Stomach (tissue), 9 donors: ENCODE results near the gene LIMS2. TPM values are rescaled to one million over a fixed set of nuclear protein-coding genes. Genes with fewer than 3 reads are reported as not detected.

Experiments
- DNase-seq, 2 donors: peaks; one replicate each; pipeline versions ENCODE4 v3.0.0 to v3.0.0-alpha.2; 2013 to 2019
- H3K27ac ChIP-seq, 5 donors: fragments of 200-600 bp in 4 of 5; sonication (generic) in 4 of 5; one replicate each; pipeline ENCODE4 v1.5.1; 2013 to 2019; ENCODE audit warnings: mild to moderate bottlenecking in 1 of 5, moderate library complexity in 1 of 5
- H3K27me3 ChIP-seq, 3 donors: fragments of 200-600 bp; sonication (generic); one replicate each; pipeline ENCODE4 v1.5.1; 2017 to 2019; ENCODE audit warnings: mixed run types in 1 of 3
- H3K36me3 ChIP-seq, 4 donors: fragments of 200-600 bp; sonication (generic); 1 replicate in 3 of 4; 2 replicates in 1 of 4; pipeline ENCODE4 v1.5.1; 2016 to 2019
- H3K4me1 ChIP-seq, 4 donors: fragments of 200-600 bp; sonication (generic); one replicate each; pipeline ENCODE4 v1.5.1; 2016 to 2019
- H3K4me3 ChIP-seq, 4 donors: fragments of 200-600 bp; sonication (generic) in 3 of 4; one replicate each; pipeline ENCODE4 v1.5.1; 2016 to 2019; ENCODE audit warnings: mild to moderate bottlenecking in 1 of 4
- H3K9me3 ChIP-seq, 4 donors: fragments of 200-600 bp; sonication (generic); one replicate each; pipeline ENCODE4 v1.5.1; 2016 to 2019
- CTCF ChIP-seq, 7 experiments: fragments of 450-650 bp in 4 of 7; fragments of 200-600 bp in 3 of 7; sonication (generic) in 3 of 7; IDR thresholded peaks; one replicate each; pipeline ENCODE4 v1.5.1; 2016 to 2019; ENCODE audit warnings: antibody characterized with exemption in 7 of 7, control low read depth in 2 of 7, mild to moderate bottlenecking in 1 of 7
- EP300 ChIP-seq: sonication (generic); formaldehyde crosslinking; IDR thresholded peaks from one replicate; pipeline ENCODE4 v1.6.1; 2017; ENCODE audit warnings: antibody characterized with exemption
- POLR2A ChIP-seq, 4 donors: fragments of 450-650 bp; IDR thresholded peaks; one replicate each; pipeline ENCODE4 v1.6.1; 2016; ENCODE audit warnings: antibody characterized with exemption in 4 of 4, control low read depth in 2 of 4, mild to moderate bottlenecking in 1 of 4, moderate library complexity in 1 of 4
- POLR2AphosphoS5 ChIP-seq, 3 donors: sonication (generic); formaldehyde crosslinking; IDR thresholded peaks; one replicate each; pipeline ENCODE4 v1.6.1; 2016; ENCODE audit warnings: antibody characterized with exemption in 3 of 3
- whole genome bisulfite sequencing, 5 donors: extraction: QIAGEN DNeasy Blood & Tissue Kit in 3 of 5; methylation state at CpG; one replicate each; pipeline versions ENCODE4 v1.1.5 to v1.1.7; 2013 to 2018; 5-methylcytosine and 5-hydroxymethylcytosine counted together
- intact Hi-C: fragments of 100-400 bp; cut with DNase I; formaldehyde crosslinking; loops from one replicate; pipeline ENCODE4 v1.15.1; 2023; ENCODE audit warnings: low total_unique reads
- polyA plus RNA-seq, 3 donors: library from polyadenylated mRNA; stranded (reverse); fragments of 200-250 nt; gene quantifications; one replicate each; pipeline ENCODE4 v1.2.3, GENCODE V29; 2013
- total RNA-seq, 5 donors: library from RNA; depleted of rRNA; stranded (reverse); fragments of >200 nt; gene quantifications; one replicate each; pipeline versions ENCODE4 v1.1.0 to v1.2.3, GENCODE V29; 2014 to 2016
- donor health status: healthy with polysubstance abuse.
- donor health status: Bipolar disorder and iron deficiency.
- donor health status: healthy.

LIMS2 gene
- total and polyA plus RNA-seq, 8 donors, result 30.3 to 94.1 (median 59.5) TPM

GRCh38 chr2:127604986-127605385 lies 70.3 kb downstream of the LIMS2 start:
- 81 to 89% (median 88%) methylated on average over 8 of the region's 8 CpGs for WGBS, 5 donors
- H3K27me3 ChIP-seq, result peaks cover 0 to 5% (median 0%) of the 10 kb centered on the region in 3 donors
- H3K36me3 ChIP-seq, result no peaks in the 10 kb centered on the region
- intact Hi-C loops, result no loop called here
- no peak overlapping the region for H3K27ac ChIP-seq
- TF ChIP-seq EP300 (no peak), POLR2A (IDR thresholded peaks at IDR 0.05) (no peak), POLR2AphosphoS5 (IDR thresholded peaks at IDR 0.05) (no peak), CTCF (IDR thresholded peaks at IDR 0.05) (no peak)
- no peaks in the 10 kb centered on the region for H3K4me1 ChIP-seq
- H3K4me3 ChIP-seq, result no peak overlapping the region
- H3K9me3 ChIP-seq, result peaks cover 0 to 8% (median 3%) of the 10 kb centered on the region in 4 donors
- peak in 1 of 2 donors; percentile 7 for DNase-seq

DNA sequence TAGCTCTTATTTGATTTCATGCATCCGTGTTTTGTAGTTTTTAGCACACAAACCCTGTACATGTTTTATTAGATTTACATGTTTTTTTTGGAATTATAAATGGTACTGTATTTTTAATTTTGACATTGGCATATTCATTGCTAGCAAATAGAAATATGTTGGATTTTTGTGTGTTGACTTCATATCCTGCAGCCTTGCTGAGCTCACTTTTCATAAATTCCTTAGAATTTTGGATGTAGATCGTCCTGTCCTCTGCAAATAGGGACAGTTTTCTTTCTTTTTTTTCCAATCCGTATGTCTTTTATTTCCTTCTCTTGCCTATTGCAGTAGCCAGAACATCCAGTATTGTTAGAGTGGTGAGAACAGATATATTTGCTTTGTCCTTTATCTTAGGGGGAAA lies 76.1 kb downstream of the LIMS2 start:
- H3K9me3 ChIP-seq, result peaks cover 0 to 8% (median 3%) of the 10 kb centered on the region in 4 donors
- no peaks in the 10 kb centered on the region for H3K36me3 ChIP-seq
- H3K4me1 ChIP-seq, result no peaks in the 10 kb centered on the region
- no peak for DNase-seq
- 71 to 77% (median 74%) methylated on average over 3 of the region's 3 CpGs for WGBS, 5 donors
- intact Hi-C loops, result no loop called here
- H3K27me3 ChIP-seq, result no peaks in the 10 kb centered on the region
- H3K4me3 ChIP-seq, result no peak overlapping the region
- TF ChIP-seq EP300 (no peak), POLR2AphosphoS5 (IDR thresholded peaks at IDR 0.05) (no peak), POLR2A (IDR thresholded peaks at IDR 0.05) (no peak), CTCF (IDR thresholded peaks at IDR 0.05) (no peak)
- H3K27ac ChIP-seq, result no peak overlapping the region

- intact Hi-C loops, result no loop called here
- 78 to 96% (median 90%) methylated on average over 3 of the region's 3 CpGs for WGBS, 5 donors
- Histone ChIP-seq H3K36me3 (no peaks in the 10 kb centered on the region), H3K4me3 (no peak overlapping the region), H3K4me1 (no peaks in the 10 kb centered on the region), H3K9me3 (peaks cover 0 to 8% (median 3%) of the 10 kb centered on the region in 4 donors), H3K27ac (no peak overlapping the region), H3K27me3 (no peaks in the 10 kb centered on the region)
- no peak for DNase-seq
- TF ChIP-seq EP300, result no peak
- no peak for TF ChIP-seq CTCF (IDR thresholded peaks at IDR 0.05)
- TF ChIP-seq POLR2AphosphoS5 (IDR thresholded peaks at IDR 0.05), result no peak
- no peak for TF ChIP-seq POLR2A (IDR thresholded peaks at IDR 0.05)
These were observed 76.6 kb downstream of the LIMS2 start for GRCh38 chr2:127598711-127599110.

GRCh38 chr2:127597984-127598380 lies 77.3 kb downstream of the LIMS2 start:
- no peak overlapping the region for H3K4me3 ChIP-seq
- DNase-seq, result no peak
- H3K27ac ChIP-seq, result no peak overlapping the region
- no peaks in the 10 kb centered on the region for H3K36me3 ChIP-seq
- no peaks in the 10 kb centered on the region for H3K27me3 ChIP-seq
- 73 to 84% (median 80%) methylated on average over 4 of the region's 4 CpGs for WGBS, 5 donors
- no peaks in the 10 kb centered on the region for H3K4me1 ChIP-seq
- TF ChIP-seq CTCF (IDR thresholded peaks at IDR 0.05) (no peak), POLR2A (IDR thresholded peaks at IDR 0.05) (no peak), POLR2AphosphoS5 (IDR thresholded peaks at IDR 0.05) (no peak), EP300 (no peak)
- peaks cover 0 to 8% (median 3%) of the 10 kb centered on the region in 4 donors for H3K9me3 ChIP-seq
- intact Hi-C loops, result no loop called here
